Measurements from ENCODE around the gene GCG. TPM values are rescaled to one million over a fixed set of nuclear protein-coding genes. Genes with fewer than 3 reads are reported as not detected.

GCG gene
- total RNA-seq, 1 experiment from 2014 or later, result not detected

GRCh38 chr2:162111958-162112850 lies 39.8 kb downstream of the GCG start (continued):
- TF ChIP-seq YY1 (IDR thresholded peaks at IDR 0.05; ENCODE audit: extremely low read depth, insufficient replicate concordance, low read depth, low read length), result no peak

- ATAC-seq (no peak), DNase-seq (ENCODE audit: low read depth, low spot score) (no peak)
- no peaks in the 10 kb centered on the region for H3K79me2 ChIP-seq (ENCODE audit: insufficient read depth, low read length)
- ChIA-PET POLR2A (no interaction called here), CTCF (no interaction called here), RAD21 (ENCODE audit: low non-redundant PET in 1 of 2, low total read pairs in 2 of 2, uncharacterized antibody in 2 of 2, unreplicated experiment in 2 of 2) (no interaction called here)
- H3K9me2 ChIP-seq (ENCODE audit: insufficient read depth), result no peaks in the 10 kb centered on the region
- H3K4me2 ChIP-seq (ENCODE audit: low read length), result no peak overlapping the region
- H3K27ac ChIP-seq (ENCODE audit: low read depth, low read length), result no peak overlapping the region
- no peaks in the 10 kb centered on the region for H3K36me3 ChIP-seq (ENCODE audit: control insufficient read depth in 1 of 2, insufficient read depth in 2 of 2, low read length in 2 of 2)
- H3K9ac ChIP-seq (ENCODE audit: low read length), result no peak overlapping the region
- no TSS peak for BruUV-seq (replicated peaks)
- H2AFZ ChIP-seq (ENCODE audit: low read depth, low read length, poor library complexity, severe bottlenecking), result no peak overlapping the region
- H3K27me3 ChIP-seq (ENCODE audit: insufficient read depth, low read length), result no peaks in the 10 kb centered on the region
- intact Hi-C loops (cut with micrococcal nuclease), result no loop called here
- no peaks in the 10 kb centered on the region for H3K4me1 ChIP-seq (ENCODE audit: control insufficient read depth in 1 of 2, insufficient read depth in 2 of 2, low read length in 2 of 2)
- H4K20me1 ChIP-seq (ENCODE audit: insufficient read depth), result no peaks in the 10 kb centered on the region
- H3K9me3 ChIP-seq (ENCODE audit: control insufficient read depth in 1 of 2, insufficient read depth in 1 of 2, low read depth in 1 of 2, low read length in 2 of 2), result no peaks in the 10 kb centered on the region
- H3K4me3 ChIP-seq (replicated peaks in 1 of 2; ENCODE audit: low read depth in 1 of 2, low read length in 2 of 2), result no peak overlapping the region
- TF ChIP-seq EGR1 (IDR thresholded peaks at IDR 0.05; ENCODE audit: low read depth) (no peak), ZFX (IDR thresholded peaks at IDR 0.05) (no peak), EZH2 (IDR thresholded peaks at IDR 0.05) (no peak), MAX (IDR thresholded peaks at IDR 0.05) (no peak), YY1 (IDR thresholded peaks at IDR 0.05; ENCODE audit: extremely low read depth, insufficient replicate concordance, low read depth, low read length) (no peak), RAD21 (IDR thresholded peaks at IDR 0.05; ENCODE audit: low read depth) (no peak), EZH2phosphoT487 (IDR thresholded peaks at IDR 0.05; ENCODE audit: borderline replicate concordance) (no peak), POLR2A (IDR thresholded peaks at IDR 0.05; ENCODE audit: borderline replicate concordance, extremely low read depth, insufficient read depth, insufficient read length) (no peak), SIN3A (IDR thresholded peaks at IDR 0.05; ENCODE audit: low read depth) (no peak), CBX3 (IDR thresholded peaks at IDR 0.05; ENCODE audit: low read depth) (no peak), CEBPB (IDR thresholded peaks at IDR 0.05; ENCODE audit: low read depth) (no peak), TCF7L2 (IDR thresholded peaks at IDR 0.05; ENCODE audit: borderline replicate concordance, extremely low read depth, insufficient read depth, insufficient read length) (no peak), ATF3 (IDR thresholded peaks at IDR 0.05) (no peak), ZBTB33 (IDR thresholded peaks at IDR 0.05; ENCODE audit: extremely low read depth, insufficient replicate concordance, low read length) (no peak), ZNF274 (IDR thresholded peaks at IDR 0.05; ENCODE audit: low read depth, low read length) (no peak), ELF1 (IDR thresholded peaks at IDR 0.05; ENCODE audit: borderline replicate concordance, low read depth) (no peak)
Measured at GRCh38 chr2:162107361-162107901, 44.6 kb downstream of the GCG start.

Data from HCT116 (cell line).